Sigmoid colon (tissue), 4 donors: ENCODE data around the gene DCDC1.

Source experiments
- POLR2A ChIP-seq, 2 donors: fragments of 450-650 bp; IDR thresholded peaks; one replicate each; pipeline ENCODE4 v1.6.1; 2016; ENCODE audit warnings: antibody characterized with exemption in 2 of 2, mild to moderate bottlenecking in 2 of 2, moderate library complexity in 2 of 2
- POLR2AphosphoS5 ChIP-seq, 4 donors: sonication (generic); formaldehyde crosslinking; IDR thresholded peaks; one replicate each; pipeline ENCODE4 v1.6.1; 2017; ENCODE audit warnings: antibody characterized with exemption in 4 of 4
- TF ChIP-seq, protein P1 (sequence below), 4 experiments: fragments of 450-650 bp in 3 of 4; fragments of 200-600 bp in 1 of 4; IDR thresholded peaks; one replicate each; pipeline ENCODE4 v1.5.1; 2016 to 2019; ENCODE audit warnings: antibody characterized with exemption in 4 of 4, mild to moderate bottlenecking in 3 of 4, moderate library complexity in 2 of 4

DNA sequence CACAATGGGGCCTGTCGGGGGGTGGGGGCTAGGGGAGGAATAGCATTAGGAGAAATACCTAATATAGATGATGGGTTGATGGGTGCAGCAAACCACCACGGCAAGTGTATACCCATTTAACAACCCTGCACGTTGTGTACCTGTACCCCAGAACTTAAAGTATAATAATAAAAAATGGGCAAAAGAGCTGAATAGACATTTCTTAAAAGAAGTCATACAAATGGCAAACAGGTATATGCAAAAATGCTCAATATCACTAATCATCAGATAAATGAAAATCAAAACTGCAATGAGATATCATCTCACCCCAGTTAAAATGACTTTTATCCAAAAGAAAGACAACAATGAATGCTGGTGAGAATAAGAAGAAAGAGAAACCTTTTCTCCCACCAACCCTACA is 419.7 kb downstream of the DCDC1 start:
- no peak for TF ChIP-seq POLR2AphosphoS5 (IDR thresholded peaks at IDR 0.05)
- no peak for TF ChIP-seq POLR2A (IDR thresholded peaks at IDR 0.05)
- TF ChIP-seq, protein P1, sequence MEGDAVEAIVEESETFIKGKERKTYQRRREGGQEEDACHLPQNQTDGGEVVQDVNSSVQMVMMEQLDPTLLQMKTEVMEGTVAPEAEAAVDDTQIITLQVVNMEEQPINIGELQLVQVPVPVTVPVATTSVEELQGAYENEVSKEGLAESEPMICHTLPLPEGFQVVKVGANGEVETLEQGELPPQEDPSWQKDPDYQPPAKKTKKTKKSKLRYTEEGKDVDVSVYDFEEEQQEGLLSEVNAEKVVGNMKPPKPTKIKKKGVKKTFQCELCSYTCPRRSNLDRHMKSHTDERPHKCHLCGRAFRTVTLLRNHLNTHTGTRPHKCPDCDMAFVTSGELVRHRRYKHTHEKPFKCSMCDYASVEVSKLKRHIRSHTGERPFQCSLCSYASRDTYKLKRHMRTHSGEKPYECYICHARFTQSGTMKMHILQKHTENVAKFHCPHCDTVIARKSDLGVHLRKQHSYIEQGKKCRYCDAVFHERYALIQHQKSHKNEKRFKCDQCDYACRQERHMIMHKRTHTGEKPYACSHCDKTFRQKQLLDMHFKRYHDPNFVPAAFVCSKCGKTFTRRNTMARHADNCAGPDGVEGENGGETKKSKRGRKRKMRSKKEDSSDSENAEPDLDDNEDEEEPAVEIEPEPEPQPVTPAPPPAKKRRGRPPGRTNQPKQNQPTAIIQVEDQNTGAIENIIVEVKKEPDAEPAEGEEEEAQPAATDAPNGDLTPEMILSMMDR (IDR thresholded peaks at IDR 0.05) = no peak
